Measurements from ENCODE around the gene REEP1.
"Not testable (repeated sequence)": the region's sequence is repeated elsewhere in the genome, so short reads cannot be mapped to it uniquely, and the experiment has no call there.

REEP1 gene

GRCh38 chr2:86233436-86233835, 104.0 kb downstream of the REEP1 start:
- Histone ChIP-seq H3K9ac (ENCODE audit: low read depth, low read length) (no peak overlapping the region), H3K4me1 (ENCODE audit: control insufficient read depth, insufficient read depth, low read length) (peaks cover 2% of the 10 kb centered on the region; the same call in 1 of the 2 replicates), H3K27me3 (ENCODE audit: control insufficient read depth, insufficient read depth, low read length) (no peaks in the 10 kb centered on the region), H3K9me3 (ENCODE audit: control insufficient read depth, insufficient read depth, low read length) (no peaks in the 10 kb centered on the region), H3K36me3 (ENCODE audit: control insufficient read depth, insufficient read depth, low read length) (no peaks in the 10 kb centered on the region), H3K4me3 (ENCODE audit: low read depth, low read length) (no peak overlapping the region), H3K27ac (ENCODE audit: low read depth, low read length) (no peak overlapping the region)

DNA sequence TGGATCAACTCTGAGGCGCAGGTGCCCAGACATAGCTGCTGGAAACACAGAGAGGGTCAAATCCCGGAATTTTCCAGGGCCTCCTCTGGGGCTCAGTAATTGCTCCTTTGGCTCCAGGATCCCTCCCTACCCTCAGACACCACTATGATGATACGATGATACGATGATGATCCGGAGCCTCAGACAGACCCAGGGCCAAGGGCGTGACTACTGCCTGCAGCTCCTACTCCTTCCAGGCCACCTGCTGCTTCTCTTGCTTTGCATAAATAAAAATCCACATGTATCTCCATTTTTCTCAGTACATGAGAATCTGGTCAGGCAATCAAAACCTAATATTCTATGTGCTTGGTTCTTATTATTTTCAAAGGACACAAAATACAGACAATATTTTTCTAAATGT, 104.5 kb downstream of the REEP1 start:
- no peak overlapping the region for H3K27ac ChIP-seq (ENCODE audit: low read depth, low read length)
- H3K4me1 ChIP-seq (ENCODE audit: control insufficient read depth, insufficient read depth, low read length): peaks cover 2% of the 10 kb centered on the region; the same call in 1 of the 2 replicates
- no peak overlapping the region for H3K9ac ChIP-seq (ENCODE audit: low read depth, low read length)
- H3K4me3 ChIP-seq (ENCODE audit: low read depth, low read length): no peak overlapping the region
- H3K36me3 ChIP-seq (ENCODE audit: control insufficient read depth, insufficient read depth, low read length): no peaks in the 10 kb centered on the region
- no peaks in the 10 kb centered on the region for H3K27me3 ChIP-seq (ENCODE audit: control insufficient read depth, insufficient read depth, low read length)
- H3K9me3 ChIP-seq (ENCODE audit: control insufficient read depth, insufficient read depth, low read length): no peaks in the 10 kb centered on the region

DNA sequence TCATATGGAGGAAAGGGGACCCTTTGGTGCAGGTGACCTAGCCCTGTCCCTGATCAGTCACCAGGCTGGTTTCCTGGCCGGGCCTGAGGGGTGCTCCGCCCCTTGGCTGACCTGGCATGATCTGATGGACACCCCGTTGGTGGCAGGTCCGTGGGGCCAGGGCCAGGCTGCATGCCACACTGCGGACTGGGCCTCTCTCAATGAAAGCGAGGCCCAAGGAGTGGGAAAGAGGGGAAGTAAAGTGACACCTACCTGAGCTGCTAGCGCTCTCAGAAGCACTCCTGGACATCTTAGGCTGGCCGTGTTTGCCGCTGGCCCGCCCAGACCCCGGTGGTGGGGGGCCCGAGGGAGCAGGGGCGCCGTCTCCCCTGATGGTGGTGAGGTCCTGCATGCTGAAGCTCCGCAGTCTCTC, 105.0 kb downstream of the REEP1 start:
- Histone ChIP-seq H3K4me1 (ENCODE audit: control insufficient read depth, insufficient read depth, low read length) (peaks cover 2% of the 10 kb centered on the region; the same call in 1 of the 2 replicates), H3K9me3 (ENCODE audit: control insufficient read depth, insufficient read depth, low read length) (no peaks in the 10 kb centered on the region), H3K27me3 (ENCODE audit: control insufficient read depth, insufficient read depth, low read length) (no peaks in the 10 kb centered on the region), H3K36me3 (ENCODE audit: control insufficient read depth, insufficient read depth, low read length) (no peaks in the 10 kb centered on the region), H3K4me3 (ENCODE audit: low read depth, low read length) (no peak overlapping the region), H3K27ac (ENCODE audit: low read depth, low read length) (no peak overlapping the region), H3K9ac (ENCODE audit: low read depth, low read length) (no peak overlapping the region)

DNA sequence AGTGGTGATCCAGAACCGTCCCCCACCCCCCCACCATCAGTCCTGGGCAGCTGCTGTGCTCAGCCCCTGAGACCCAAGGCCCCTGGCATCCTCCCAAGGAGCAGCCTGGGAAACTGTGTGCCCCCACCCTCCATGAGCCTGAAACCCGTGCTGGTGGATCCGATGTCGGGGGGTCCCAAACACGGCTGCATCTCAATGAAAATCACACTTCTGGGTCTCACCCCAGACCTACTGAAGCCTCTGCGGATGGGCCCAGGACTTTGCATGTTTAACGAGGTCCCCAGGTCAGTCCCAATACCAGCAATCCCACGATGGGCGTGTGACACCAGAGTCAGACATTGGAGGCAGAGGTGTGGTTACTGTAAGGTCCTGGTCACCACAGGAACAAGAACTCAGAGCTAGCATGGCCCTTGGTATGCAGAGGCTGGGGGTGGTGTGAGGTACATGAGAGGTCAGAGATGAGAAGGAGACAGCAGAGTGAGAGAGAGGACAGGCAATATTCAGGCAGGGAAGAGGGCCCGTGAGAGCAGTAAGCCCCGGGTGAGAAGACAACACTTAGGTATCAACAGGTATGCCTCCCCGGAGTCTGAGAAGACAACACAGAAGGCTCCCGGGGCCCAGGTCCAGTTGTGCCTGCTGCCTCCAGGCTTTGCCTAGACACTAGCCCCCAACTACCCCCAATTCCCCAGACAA, 105.6 kb downstream of the REEP1 start:
- Histone ChIP-seq H3K9me3 (ENCODE audit: control insufficient read depth, insufficient read depth, low read length) (no peaks in the 10 kb centered on the region), H3K27me3 (ENCODE audit: control insufficient read depth, insufficient read depth, low read length) (no peaks in the 10 kb centered on the region), H3K27ac (ENCODE audit: low read depth, low read length) (no peak overlapping the region), H3K4me3 (ENCODE audit: low read depth, low read length) (no peak overlapping the region), H3K36me3 (ENCODE audit: control insufficient read depth, insufficient read depth, low read length) (no peaks in the 10 kb centered on the region), H3K9ac (ENCODE audit: low read depth, low read length) (no peak overlapping the region), H3K4me1 (ENCODE audit: control insufficient read depth, insufficient read depth, low read length) (peaks cover 2% of the 10 kb centered on the region; the same call in 1 of the 2 replicates)

DNA sequence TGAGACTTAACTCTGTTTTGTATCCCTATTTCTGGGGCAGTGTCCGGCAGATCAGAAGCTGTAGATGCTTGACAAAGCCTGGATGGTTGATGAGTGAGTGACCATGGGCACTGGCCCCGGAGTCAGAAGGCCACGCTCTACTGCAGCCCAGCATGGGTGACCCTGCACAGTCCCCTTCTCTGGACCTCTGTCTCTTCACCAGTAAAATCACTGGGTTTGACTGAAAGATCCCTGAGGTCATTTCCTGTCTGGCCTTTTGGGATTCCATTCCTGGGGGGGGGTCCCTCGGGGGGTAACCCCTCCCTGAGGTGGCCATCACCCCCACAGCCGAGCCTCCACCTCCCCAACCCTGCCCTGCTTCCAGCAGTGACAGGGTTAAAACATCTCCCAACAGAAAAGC, 106.5 kb downstream of the REEP1 start:
- Histone ChIP-seq H3K9me3 (ENCODE audit: control insufficient read depth, insufficient read depth, low read length) (no peaks in the 10 kb centered on the region), H3K4me1 (ENCODE audit: control insufficient read depth, insufficient read depth, low read length) (peaks cover 2% of the 10 kb centered on the region; the same call in 1 of the 2 replicates), H3K36me3 (ENCODE audit: control insufficient read depth, insufficient read depth, low read length) (no peaks in the 10 kb centered on the region), H3K27me3 (ENCODE audit: control insufficient read depth, insufficient read depth, low read length) (no peaks in the 10 kb centered on the region), H3K9ac (ENCODE audit: low read depth, low read length) (no peak overlapping the region), H3K4me3 (ENCODE audit: low read depth, low read length) (no peak overlapping the region), H3K27ac (ENCODE audit: low read depth, low read length) (no peak overlapping the region)

GRCh38 chr2:86229221-86229620, 108.2 kb downstream of the REEP1 start:
- H3K27ac ChIP-seq (ENCODE audit: low read depth, low read length): no peak overlapping the region
- H3K4me1 ChIP-seq (ENCODE audit: control insufficient read depth, insufficient read depth, low read length): peaks cover 2% of the 10 kb centered on the region; the same call in 1 of the 2 replicates
- H3K9me3 ChIP-seq (ENCODE audit: control insufficient read depth, insufficient read depth, low read length): no peaks in the 10 kb centered on the region
- H3K4me3 ChIP-seq (ENCODE audit: low read depth, low read length): no peak overlapping the region
- no peak overlapping the region for H3K9ac ChIP-seq (ENCODE audit: low read depth, low read length)
- no peaks in the 10 kb centered on the region for H3K27me3 ChIP-seq (ENCODE audit: control insufficient read depth, insufficient read depth, low read length)
- no peaks in the 10 kb centered on the region for H3K36me3 ChIP-seq (ENCODE audit: control insufficient read depth, insufficient read depth, low read length)

GRCh38 chr2:86228574-86228973, 108.9 kb downstream of the REEP1 start:
- not testable (repeated sequence) for H3K4me3 ChIP-seq (ENCODE audit: low read depth, low read length); H3K27me3 ChIP-seq (ENCODE audit: control insufficient read depth, insufficient read depth, low read length); H3K36me3 ChIP-seq (ENCODE audit: control insufficient read depth, insufficient read depth, low read length); H3K9me3 ChIP-seq (ENCODE audit: control insufficient read depth, insufficient read depth, low read length); H3K27ac ChIP-seq (ENCODE audit: low read depth, low read length); H3K9ac ChIP-seq (ENCODE audit: low read depth, low read length); H3K4me1 ChIP-seq (ENCODE audit: control insufficient read depth, insufficient read depth, low read length)

GRCh38 chr2:86227685-86228084, 109.7 kb downstream of the REEP1 start:
- Histone ChIP-seq H3K9ac (ENCODE audit: low read depth, low read length) (no peak overlapping the region), H3K4me1 (ENCODE audit: control insufficient read depth, insufficient read depth, low read length) (peaks cover 5% of the 10 kb centered on the region), H3K27ac (ENCODE audit: low read depth, low read length) (no peak overlapping the region), H3K9me3 (ENCODE audit: control insufficient read depth, insufficient read depth, low read length) (no peaks in the 10 kb centered on the region), H3K36me3 (ENCODE audit: control insufficient read depth, insufficient read depth, low read length) (no peaks in the 10 kb centered on the region), H3K4me3 (ENCODE audit: low read depth, low read length) (no peak overlapping the region), H3K27me3 (ENCODE audit: control insufficient read depth, insufficient read depth, low read length) (no peaks in the 10 kb centered on the region)

- Histone ChIP-seq H3K4me3 (ENCODE audit: low read depth, low read length) (no peak overlapping the region), H3K36me3 (ENCODE audit: control insufficient read depth, insufficient read depth, low read length) (no peaks in the 10 kb centered on the region), H3K4me1 (ENCODE audit: control insufficient read depth, insufficient read depth, low read length) (peaks cover 5% of the 10 kb centered on the region), H3K27ac (ENCODE audit: low read depth, low read length) (no peak overlapping the region), H3K9me3 (ENCODE audit: control insufficient read depth, insufficient read depth, low read length) (no peaks in the 10 kb centered on the region), H3K27me3 (ENCODE audit: control insufficient read depth, insufficient read depth, low read length) (no peaks in the 10 kb centered on the region), H3K9ac (ENCODE audit: low read depth, low read length) (no peak overlapping the region)
Measured at GRCh38 chr2:86226636-86227520, 110.5 kb downstream of the REEP1 start.

GRCh38 chr2:86226070-86226469, 111.4 kb downstream of the REEP1 start:
- Histone ChIP-seq H3K27ac (ENCODE audit: low read depth, low read length) (no peak overlapping the region), H3K4me3 (ENCODE audit: low read depth, low read length) (no peak overlapping the region), H3K36me3 (ENCODE audit: control insufficient read depth, insufficient read depth, low read length) (no peaks in the 10 kb centered on the region), H3K9ac (ENCODE audit: low read depth, low read length) (no peak overlapping the region), H3K9me3 (ENCODE audit: control insufficient read depth, insufficient read depth, low read length) (no peaks in the 10 kb centered on the region), H3K4me1 (ENCODE audit: control insufficient read depth, insufficient read depth, low read length) (peaks cover 5% of the 10 kb centered on the region), H3K27me3 (ENCODE audit: control insufficient read depth, insufficient read depth, low read length) (no peaks in the 10 kb centered on the region)

DNA sequence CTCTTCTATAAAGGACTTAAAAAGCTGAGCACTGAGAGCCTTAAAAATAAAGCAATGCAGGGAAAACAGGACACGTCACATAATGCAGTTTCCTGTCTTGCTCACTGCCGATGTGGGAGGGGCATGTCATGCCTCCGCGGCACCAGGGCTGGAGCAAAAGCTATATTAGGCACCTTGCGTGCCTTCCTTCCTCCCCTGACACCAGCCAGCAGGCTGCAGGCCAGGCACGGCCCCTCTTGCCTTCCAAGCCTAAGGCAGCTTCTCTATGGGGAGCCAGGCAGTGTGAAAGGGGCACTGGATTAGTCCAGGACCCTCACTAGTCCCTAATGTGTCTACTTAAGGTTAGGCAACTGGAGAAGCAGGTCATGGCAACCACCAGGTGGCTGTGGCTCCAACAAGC, 111.8 kb downstream of the REEP1 start:
- H3K36me3 ChIP-seq (ENCODE audit: control insufficient read depth, insufficient read depth, low read length): no peaks in the 10 kb centered on the region
- H3K4me1 ChIP-seq (ENCODE audit: control insufficient read depth, insufficient read depth, low read length): peaks cover 5% of the 10 kb centered on the region
- no peaks in the 10 kb centered on the region for H3K27me3 ChIP-seq (ENCODE audit: control insufficient read depth, insufficient read depth, low read length)
- H3K27ac ChIP-seq (ENCODE audit: low read depth, low read length): no peak overlapping the region
- no peak overlapping the region for H3K4me3 ChIP-seq (ENCODE audit: low read depth, low read length)
- no peaks in the 10 kb centered on the region for H3K9me3 ChIP-seq (ENCODE audit: control insufficient read depth, insufficient read depth, low read length)
- H3K9ac ChIP-seq (ENCODE audit: low read depth, low read length): no peak overlapping the region

All from HUES48 (cell line).